ENCODE results near the gene MOSPD2. TPM values are rescaled to one million over a fixed set of nuclear protein-coding genes. Genes with fewer than 3 reads are reported as not detected.

The MOSPD2 gene
- total and polyA plus RNA-seq, 2 of the 4 experiments (the other 2 are of a cell fraction) = 14.1 to 22.2 TPM

DNA sequence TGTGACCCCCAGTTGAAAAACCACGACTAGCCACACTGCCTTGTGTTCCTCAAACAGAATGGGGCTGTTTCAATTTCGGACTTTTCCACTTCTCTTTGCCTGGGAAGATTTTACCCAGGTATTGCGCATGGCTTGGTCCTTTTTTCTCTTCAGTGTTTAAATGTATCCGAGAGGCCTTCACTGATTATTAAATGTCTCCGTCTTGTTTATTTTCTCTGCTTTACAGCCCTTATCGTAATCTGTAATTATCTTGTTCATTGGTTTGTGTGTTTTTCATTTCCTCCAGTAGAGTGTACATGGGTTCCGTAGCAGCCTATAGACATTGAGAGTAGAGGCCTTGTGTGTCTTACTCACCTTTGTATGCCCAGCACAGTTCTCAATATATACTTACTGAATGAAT, 2.4 kb downstream of the MOSPD2 start:
- CTCF ChIA-PET = no interaction called here
- H3K56ac ChIP-seq (ENCODE audit: extremely low read depth, insufficient read depth, low read length) = no peak overlapping the region

More for the DNA sequence above, 2.4 kb downstream of the MOSPD2 start:
- H2BK15ac ChIP-seq (ENCODE audit: low read depth, low read length) = no peak overlapping the region
- H3K79me1 ChIP-seq (ENCODE audit: low read depth in 1 of 2, low read length in 2 of 2) = peaks cover 18 to 21% of the 10 kb centered on the region in 2 experiments
- H3K4ac ChIP-seq (ENCODE audit: low read depth, low read length) = no peak overlapping the region
- H2BK20ac ChIP-seq (ENCODE audit: low read depth, low read length) = no peak overlapping the region
- H3K23ac ChIP-seq (ENCODE audit: low read depth, low read length) = no peak overlapping the region
- no peak overlapping the region for H2AK9ac ChIP-seq (replicated peaks; ENCODE audit: low read depth, low read length, poor library complexity)
- H3K4me3 ChIP-seq (ENCODE audit: insufficient read depth, low read depth, low read length) = no peak overlapping the region
- intact Hi-C loops (cut with micrococcal nuclease) (no loop called here), dilution Hi-C loops (cut with HindIII; ENCODE audit: low sequenced_read_pairs, unreplicated experiment) (no loop called here), in situ Hi-C loops (cut with MboI; ENCODE audit: low sequenced_read_pairs) (no loop called here)
- no peak overlapping the region for H2BK5ac ChIP-seq (ENCODE audit: low read depth, low read length, poor library complexity, severe bottlenecking)
- TF ChIP-seq MXI1 (IDR thresholded peaks at IDR 0.05; ENCODE audit: borderline replicate concordance, low read depth, low read length) (no peak), CEBPB (IDR thresholded peaks at IDR 0.05; ENCODE audit: low read depth, low read length) (no peak), MAZ (IDR thresholded peaks at IDR 0.05; ENCODE audit: borderline replicate concordance, low read depth, low read length) (no peak), RCOR1 (IDR thresholded peaks at IDR 0.05; ENCODE audit: insufficient replicate concordance, low read length) (no peak), MAFK (IDR thresholded peaks at IDR 0.05; ENCODE audit: low read depth, low read length) (no peak), RAD21 (IDR thresholded peaks at IDR 0.05; ENCODE audit: low read length) (no peak), POLR2A (IDR thresholded peaks at IDR 0.05; ENCODE audit: low read depth, low read length) (no peak), BHLHE40 (IDR thresholded peaks at IDR 0.05; ENCODE audit: low read depth, low read length) (no peak), FOS (IDR thresholded peaks at IDR 0.05; ENCODE audit: low read depth, low read length) (no peak)
- no CpG with 5 or more reads among the region's 7 CpGs for WGBS, 2 experiments (ENCODE audit: extremely low coverage in 2 of 2, insufficient read length in 1 of 2)
- peaks cover 2% of the 10 kb centered on the region for H3K36me3 ChIP-seq (ENCODE audit: control insufficient read depth, insufficient read depth, low read length)
- H4K91ac ChIP-seq (ENCODE audit: insufficient read depth, low read depth, low read length) = no peak overlapping the region
- H2AK5ac ChIP-seq (ENCODE audit: low read depth, low read length) = no peak overlapping the region
- no peaks in the 10 kb centered on the region for H3K27me3 ChIP-seq (ENCODE audit: control insufficient read depth, insufficient read depth, low read length)
- H3K9me3 ChIP-seq (ENCODE audit: control insufficient read depth, insufficient read depth, low read length) = no peaks in the 10 kb centered on the region
- no peak overlapping the region for H3K14ac ChIP-seq (replicated peaks; ENCODE audit: low read depth, low read length)
- no peak overlapping the region for H3K27ac ChIP-seq (ENCODE audit: insufficient read depth, low read length)
- no peak overlapping the region for H3K18ac ChIP-seq (ENCODE audit: low read depth, low read length)
- DNase-seq = no peak
- H3K9me1 ChIP-seq (ENCODE audit: insufficient read depth, low read length) = no peaks in the 10 kb centered on the region
- H3K4me2 ChIP-seq (ENCODE audit: low read depth, low read length) = no peak overlapping the region
- no peak for ATAC-seq (ENCODE audit: low read depth)
- H3K4me1 ChIP-seq (ENCODE audit: control insufficient read depth, insufficient read depth, low read length) = no peaks in the 10 kb centered on the region
- POLR2A ChIA-PET (ENCODE audit: unreplicated experiment) = no interaction called here
- H2AFZ ChIP-seq (replicated peaks; ENCODE audit: low read length, poor library complexity) = no peak overlapping the region
- H4K20me1 ChIP-seq (ENCODE audit: insufficient read depth, low read length) = no peaks in the 10 kb centered on the region
- no peak overlapping the region for H3K9ac ChIP-seq (ENCODE audit: low read depth, low read length)
- no peak overlapping the region for H2BK120ac ChIP-seq (ENCODE audit: low read depth, low read length)
- no TSS peak for BruUV-seq (replicated peaks)
- H4K5ac ChIP-seq (ENCODE audit: low read depth, low read length) = no peak overlapping the region
- no peak overlapping the region for H4K8ac ChIP-seq (ENCODE audit: low read depth in 2 of 2, low read length in 2 of 2)
